Stimulated activated CD4-positive, alpha-beta T cell treated with anti-CD3 and anti-CD28 coated beads, Interleukin-1b, Interleukin-23, amount 100 ng/mL, for 4 hours (primary cell): ENCODE measurements around the gene LRRC51.
"Not testable (repeated sequence)": the region's sequence is repeated elsewhere in the genome, so short reads cannot be mapped to it uniquely, and the experiment has no call there.

Source experiments
- DNase-seq, 2 donors: peaks; one replicate each; pipeline ENCODE4 v3.0.0-alpha.2; 2020; ENCODE audit warnings: low read depth in 2 of 2

The LRRC51 gene

DNA sequence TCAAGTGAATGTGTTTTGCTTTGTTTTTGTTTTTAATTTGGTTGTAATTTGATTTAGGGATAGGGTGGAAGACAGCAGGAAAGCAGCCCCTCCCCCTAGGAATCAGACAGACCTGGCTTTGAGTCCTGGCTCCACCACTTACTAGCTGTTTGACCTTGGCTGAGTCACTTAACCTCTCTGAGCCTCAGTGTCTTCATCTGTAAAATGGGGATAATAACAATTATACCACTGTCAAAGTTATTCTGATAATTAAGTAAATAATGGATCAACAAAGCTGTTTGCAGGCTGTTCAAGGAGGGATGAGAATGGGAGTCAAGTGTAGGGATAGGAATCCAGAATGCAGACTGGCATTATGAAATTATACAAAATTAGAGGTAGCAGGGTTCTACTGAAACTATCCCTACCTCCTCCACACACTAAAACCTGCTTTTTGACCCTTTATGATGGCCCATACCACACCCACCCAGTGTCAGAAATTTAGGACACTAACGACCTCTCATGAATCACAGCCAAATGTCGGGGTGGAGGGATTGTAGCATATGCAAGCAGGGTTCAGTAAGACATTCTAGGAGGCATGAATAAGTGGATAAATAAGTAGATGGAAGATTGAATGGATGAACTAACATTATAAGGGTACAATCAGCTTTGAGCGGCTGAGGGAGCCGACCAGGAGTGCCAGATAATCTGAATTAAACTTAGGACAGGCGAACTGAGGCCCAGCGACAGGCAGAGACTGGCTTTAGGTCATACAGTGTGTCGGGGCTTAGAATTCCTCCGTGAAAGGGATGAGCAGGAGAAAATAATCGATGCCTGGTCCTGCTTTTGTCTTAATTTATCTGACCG is 30.9 kb downstream of the LRRC51 start:
- DNase-seq: no peak

DNA sequence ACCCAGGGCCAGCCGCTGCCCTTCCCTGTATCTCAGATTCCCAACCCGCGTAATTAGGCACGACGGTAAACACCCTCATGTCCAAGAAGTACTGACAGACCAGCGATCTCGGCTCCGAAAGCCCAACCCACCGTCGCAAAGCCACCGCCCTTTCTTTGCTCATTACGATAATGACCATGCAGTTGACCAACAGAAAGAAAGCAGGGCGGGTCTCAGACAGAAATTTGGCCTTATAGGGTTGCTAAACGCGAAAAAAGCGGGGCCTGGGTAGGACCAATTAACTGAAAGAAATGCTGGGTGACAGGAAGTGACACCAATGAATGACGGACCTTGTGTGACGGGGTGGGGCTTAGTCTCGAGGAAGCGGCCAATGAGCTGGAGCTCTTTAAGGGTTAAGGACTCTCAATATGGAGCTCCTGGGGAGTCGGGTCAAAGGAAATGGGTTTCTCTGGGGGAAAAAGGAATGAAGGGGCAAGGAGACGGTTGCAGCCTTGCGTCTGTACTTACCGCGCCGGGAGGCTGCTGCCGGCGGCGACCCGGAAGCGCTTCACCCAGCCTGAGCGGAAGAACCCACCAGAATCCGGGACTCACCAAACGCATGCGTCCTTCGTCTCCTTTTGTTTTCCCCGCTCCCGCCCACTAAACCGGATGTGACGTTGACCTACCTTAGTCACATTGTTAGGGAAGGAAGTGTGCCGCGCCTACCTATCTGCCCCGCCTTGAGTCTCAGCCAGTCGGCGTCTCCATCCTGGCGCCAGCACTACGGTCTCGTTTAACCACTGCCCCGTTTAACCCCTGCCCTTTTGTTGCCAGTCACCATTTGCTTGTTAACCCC is 31.7 kb downstream of the LRRC51 start, which contains the start of gene ANAPC15:
TSS of gene ANAPC15 (minus strand) at position 553 of the 835 bp plus-strand sequence. CDS start 1,419 bp downstream, outside the sequence.
- peak; percentile 92 to 97 for DNase-seq

DNA sequence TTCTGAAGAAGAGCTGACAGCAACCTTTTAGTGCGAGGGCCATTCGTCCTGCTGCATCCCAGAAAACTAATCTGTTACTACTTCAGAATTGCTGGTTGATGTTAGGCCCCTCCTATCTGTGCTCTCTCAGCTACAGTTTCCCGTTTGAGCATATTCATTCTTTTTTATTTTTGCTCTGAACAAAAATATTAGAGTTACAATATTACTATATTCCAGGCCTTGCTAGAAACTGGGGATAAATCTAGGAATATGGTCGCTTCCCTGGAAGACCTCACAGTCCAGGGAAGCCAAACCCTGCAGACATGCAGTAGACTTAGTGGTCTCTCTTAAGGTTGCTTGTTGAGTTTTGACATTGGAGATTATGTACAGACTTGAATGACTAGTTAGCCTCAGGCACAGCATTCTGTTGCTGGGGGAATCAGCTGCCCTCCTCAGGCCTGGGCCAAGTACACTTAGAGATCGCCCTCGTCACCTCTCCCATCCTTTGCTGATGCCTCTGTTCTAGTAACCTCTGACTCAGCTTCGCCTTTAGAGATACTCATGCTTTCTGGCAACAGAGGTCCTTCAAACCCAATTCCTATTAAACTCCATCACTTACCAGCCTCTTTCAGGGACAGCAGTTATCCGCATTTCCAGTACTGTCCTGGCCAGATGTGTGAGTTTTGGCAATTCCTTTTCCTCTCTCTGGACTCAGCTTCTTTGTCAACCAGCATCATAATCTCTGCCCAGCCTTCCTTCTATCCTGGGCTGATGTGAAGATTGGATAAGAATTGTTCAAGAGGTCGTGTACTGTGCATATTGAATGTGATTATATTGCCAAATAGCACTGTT is 32.5 kb downstream of the LRRC51 start:
- DNase-seq: no peak

DNA sequence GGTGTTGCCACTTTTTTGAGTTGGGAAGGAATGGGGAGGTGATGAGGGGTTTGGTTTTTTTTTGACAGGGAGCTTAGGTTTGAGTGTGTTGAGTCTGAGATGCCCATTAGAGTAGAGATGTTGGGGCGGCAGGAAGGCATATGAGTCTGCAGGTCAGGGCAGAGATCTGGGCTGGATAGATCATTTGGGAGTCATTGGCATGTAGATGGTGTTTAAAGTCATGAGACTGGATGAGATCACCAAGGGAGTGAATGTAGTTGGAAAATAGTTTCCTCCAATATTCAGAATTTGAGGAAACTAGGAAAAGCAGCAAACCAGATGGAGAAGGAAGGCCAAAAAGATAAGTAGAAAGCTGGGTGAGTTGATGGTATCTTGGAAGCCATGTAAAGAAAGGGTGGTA is 33.9 kb downstream of the LRRC51 start:
- DNase-seq: no peak

DNA sequence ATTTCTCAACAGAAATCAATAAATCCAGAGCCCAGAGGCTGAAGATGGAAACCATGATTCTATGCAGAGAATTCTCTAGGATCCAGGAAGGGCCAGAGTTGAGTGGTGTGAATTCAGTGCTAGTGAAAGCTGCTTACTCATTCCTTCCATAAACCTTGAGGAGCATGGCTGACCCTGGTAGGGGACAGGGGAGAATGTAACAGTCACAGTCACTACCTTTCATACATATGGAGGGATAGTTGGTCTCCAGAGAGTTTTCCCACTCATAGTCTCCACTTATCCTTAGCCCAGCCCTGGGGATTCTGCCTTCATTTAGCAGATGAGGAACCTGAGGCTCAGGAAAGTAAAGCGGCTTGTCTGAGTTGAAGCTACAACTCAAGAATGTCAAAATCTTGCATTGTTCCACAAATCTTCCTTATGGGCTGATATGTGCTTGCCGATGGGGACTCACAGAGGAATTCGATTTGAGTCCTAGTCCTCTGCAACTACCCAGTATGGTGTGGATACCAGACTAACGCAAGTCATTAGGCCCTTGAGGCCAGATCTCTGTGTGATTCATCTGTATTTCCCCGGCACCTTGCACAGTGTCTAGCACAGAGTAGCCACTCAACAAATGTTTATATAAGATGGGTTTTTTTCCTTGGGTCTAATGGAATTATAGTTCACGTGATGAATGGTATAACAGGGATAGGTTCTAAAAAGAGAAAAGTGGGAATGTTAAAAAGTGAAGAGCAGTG is 35.5 kb downstream of the LRRC51 start:
- no peak for DNase-seq

DNA sequence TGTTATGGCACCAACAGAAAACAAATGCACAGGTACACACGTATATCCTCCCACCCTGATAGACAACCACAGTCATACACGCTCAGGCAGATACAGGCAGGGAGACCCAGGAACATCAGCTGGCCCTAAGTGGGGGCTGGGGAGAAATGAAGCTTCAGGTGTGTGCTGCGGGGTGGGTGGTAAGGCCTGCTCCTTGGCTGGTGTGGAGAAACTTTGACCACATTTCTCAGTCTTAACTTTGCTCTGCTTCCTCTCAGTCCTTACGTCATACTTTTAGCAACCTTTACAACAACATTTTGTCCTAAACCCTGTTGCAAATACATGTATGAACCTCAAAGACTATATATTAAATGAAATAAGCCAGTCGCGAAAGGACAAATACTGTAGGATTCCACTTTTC is 38.5 kb downstream of the LRRC51 start:
- no peak for DNase-seq

DNA sequence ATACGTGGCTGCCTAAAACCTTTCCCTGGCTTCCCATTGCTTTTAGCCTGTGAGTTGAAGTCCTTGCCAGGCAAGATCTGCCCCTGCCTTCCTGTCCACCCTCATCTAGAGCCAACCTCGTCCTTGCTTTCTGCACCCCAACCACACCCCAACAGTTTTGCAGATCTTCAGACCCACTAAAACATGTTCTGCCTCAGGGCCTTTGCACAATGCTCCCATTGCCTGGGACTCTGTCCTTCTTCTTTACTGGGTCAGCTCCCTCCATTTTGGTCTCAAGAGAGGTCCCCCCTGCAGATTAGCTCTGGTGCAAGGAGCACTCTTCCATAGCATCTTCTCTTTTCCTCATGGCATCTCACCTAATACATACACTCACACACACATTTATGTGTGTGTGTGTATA is 40.3 kb downstream of the LRRC51 start:
- no peak for DNase-seq

DNA sequence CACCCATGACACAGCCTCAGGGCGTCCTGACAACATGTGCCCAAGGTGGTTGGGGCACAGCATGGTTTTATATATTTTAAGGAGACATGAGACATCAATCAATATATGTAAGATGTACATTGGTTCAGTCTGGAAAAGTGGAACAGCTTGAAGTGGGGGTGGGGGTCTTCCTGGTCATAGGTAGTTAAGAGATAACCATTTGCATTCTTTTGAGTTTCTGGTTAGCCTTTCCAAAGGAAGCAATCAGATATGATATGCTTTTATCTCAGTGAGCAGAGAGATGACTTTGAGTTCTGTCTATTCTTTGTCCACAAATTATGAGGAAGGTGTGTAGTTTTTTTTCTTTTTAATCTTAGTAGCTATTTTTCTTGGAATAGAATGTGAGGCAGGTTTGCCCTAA is 42.0 kb downstream of the LRRC51 start:
- no peak for DNase-seq

DNA sequence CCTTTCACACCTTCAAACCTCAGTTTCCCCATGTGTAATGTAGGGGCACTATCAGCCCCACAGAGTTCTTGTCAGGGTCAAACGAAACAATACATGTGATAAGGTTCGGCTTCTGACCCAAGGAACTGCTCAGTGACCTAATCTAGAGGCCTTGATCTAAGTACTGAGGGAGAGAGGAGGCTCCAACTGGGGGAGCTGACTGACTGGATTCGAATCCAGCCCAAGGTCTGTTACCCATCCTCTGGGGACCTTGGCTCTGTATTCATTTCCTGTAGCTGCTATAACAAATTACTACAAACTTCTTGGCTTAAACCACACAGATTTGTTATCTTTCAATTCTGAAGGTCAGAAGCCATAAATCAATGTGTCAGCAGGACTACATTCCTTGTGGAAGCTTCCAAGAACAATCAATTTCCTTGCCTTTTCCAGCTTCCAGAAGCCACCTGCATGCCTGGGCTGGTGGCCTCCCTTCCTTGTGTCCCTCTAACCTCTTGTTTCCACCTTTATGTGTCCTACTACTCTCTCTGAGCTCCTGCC is 42.5 kb downstream of the LRRC51 start:
- no peak for DNase-seq

DNA sequence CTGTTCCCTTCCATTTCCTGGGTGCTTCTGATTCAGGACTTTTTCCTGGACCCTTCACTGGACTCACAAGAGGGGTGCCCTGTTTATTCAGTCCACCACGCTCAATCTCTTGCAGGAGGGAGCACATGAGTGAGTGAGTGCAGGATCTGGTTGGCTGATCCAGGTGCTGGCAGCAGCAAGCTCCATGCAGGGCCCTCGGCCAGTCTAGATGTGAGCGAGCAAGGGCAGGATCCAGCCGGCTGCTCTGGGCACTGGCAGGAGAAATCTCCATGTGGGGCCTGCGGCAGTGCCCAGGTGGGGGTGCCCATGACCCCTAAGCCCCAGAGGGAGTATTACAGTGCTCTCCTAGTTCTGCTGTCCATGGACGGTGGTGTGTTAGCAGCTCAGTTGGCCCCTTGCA is 43.4 kb downstream of the LRRC51 start:
- no peak for DNase-seq

DNA sequence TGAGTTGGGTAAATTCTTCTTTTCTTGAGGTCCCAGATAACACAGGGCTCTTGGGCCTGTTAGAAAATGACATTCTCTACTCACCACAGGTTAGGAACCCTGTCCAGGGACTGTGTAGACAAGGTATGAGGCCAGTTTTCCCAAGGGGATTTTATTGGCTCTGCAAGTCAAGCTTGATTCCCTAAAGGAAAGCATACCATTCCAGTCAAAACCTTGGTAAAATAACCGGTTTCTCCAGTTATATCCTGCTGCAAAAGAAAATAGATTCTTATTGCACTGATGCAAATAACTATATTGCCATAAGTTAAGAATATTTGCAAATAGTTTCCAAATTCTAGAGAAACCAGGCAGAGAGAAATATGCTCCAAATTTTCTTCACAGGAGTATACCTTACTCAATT is 45.3 kb downstream of the LRRC51 start:
- no peak for DNase-seq

DNA sequence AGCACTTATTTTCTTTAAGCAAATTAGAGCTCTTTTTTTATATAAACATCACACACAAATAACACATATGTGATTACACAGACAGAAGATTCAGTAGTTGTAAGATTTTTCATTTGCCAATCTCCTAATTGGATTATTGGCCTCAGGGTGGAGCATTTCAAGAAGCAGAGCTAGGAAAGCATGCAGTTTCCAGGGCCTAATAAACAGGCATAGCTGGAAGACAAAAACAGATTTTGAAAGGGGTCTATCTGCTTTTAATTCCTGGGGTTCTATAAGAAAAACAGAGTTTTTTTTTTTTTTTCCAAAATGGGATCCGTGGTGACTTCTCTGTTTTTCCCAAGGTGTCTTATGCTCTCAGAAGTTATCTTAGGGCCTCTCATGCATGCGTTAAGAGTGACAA is 47.3 kb downstream of the LRRC51 start:
- no peak for DNase-seq

DNA sequence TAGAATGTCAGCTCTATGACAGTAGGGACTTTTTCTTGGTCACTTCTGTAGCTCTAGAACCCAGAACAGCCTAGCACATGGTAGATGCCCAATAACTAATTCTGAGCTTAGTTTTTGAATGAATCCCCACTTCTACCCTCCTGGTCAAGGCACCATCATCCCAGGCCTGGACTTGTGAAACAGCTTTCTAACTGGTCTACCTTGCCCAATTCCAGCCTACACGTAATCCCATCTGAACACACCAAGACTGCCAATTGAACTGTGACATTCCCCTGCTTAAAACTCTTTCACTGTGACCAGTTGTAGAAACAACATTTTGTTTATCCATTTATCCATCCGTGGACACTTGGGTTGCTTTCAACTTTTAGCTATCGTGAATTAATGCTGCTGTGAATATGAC is 48.7 kb downstream of the LRRC51 start:
- DNase-seq: no peak

DNA sequence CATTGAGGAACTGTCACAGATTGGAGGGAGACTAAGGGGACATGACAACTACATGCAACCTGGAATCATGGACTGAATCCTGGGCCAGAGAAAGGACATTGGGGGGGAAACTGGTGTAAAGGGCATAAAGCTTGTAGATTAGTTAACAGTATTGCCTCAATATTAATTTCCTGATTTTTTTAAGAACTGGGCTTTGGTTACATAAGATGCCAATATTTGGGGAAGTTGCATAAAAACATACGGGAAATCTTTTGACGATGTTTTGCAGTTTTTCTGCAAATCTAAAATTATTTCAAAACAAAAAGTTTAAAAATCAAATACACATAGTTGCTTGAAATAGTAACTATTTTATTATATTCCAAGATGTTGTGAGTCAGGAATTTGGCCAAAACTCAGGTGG is 52.0 kb downstream of the LRRC51 start:
- DNase-seq: no peak

DNA sequence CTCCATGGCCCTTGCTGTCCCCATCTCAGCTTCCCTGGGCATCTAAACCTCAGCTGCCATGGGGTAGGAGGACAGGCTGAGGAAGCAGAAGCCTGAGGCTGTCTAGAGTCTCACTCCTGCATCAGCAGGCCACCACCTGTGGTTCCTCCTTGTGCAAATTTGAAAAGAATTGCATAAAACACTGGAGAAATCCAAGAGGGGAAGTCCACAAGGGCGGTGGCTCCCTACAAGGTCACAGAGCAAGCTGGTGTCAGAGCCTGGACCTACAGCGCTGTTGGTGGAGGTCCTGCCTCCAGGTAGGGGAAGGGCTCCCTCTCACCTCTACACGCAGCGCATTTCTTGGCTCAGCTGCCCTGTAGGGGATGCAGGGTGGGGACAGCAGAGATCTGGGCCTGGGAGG is 54.8 kb downstream of the LRRC51 start, which contains the start of gene FOLR3:
TSS of gene FOLR3 (plus strand) at position 253 of the 400 bp plus-strand sequence. CDS start 228 bp downstream, outside the sequence.
- DNase-seq: not testable (repeated sequence)

DNA sequence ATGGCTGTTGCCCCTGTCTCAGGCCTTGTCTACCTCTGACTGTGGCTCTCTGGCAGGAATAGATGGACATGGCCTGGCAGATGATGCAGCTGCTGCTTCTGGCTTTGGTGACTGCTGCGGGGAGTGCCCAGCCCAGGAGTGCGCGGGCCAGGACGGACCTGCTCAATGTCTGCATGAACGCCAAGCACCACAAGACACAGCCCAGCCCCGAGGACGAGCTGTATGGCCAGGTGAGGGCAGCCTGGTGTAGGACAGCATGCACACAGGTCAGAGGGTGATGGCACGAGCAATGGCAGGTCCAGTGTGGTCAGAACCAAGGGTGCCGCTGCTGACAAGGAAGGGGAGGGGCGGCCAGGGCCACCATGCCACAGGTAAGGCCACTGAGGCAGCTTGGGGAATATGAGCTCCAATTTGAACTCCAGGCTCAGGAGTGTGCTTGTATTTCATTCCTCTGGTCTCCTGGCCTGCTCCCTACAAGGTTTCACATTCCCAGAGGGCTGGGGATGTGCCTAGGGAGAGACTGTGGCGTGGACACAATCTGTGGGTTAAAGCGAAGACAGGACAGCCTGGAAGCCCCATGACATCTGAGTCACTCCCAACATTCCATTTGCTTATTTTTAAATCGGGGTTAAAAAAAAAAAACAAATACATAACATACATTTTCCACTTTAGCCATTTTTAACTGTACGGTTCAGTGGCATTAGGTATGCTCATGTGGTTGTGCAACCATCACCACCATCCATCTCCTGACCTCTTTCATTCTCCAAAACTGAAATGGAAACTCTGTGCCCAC is 55.4 kb downstream of the LRRC51 start:
- DNase-seq: no peak

DNA sequence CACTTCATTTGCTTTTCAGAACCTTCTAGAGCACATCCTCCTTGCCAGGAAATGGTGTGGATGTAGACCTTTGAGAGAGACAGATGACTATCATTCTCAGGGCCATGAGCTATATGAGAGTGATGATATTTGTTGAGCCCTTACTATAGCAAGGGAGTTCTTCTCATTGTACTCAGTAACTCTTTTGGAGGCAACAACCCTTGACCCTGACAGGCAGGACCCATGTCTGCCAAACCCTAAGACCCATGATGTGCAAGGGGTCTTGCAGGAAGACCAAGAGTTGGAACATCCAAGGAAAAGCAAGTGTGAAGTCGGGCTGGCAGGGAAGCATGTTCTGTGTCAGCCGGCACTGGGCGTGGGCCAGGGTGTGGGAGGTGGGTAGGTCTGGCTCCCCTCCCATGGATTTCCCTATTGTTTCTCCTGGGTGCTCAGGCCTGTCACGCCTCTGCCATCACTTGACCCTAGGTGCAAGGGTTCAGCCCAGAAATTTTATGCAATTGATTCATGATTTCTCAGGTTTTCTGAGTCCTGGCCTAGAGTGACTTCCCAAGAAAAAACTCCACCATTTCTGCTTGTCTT is 56.1 kb downstream of the LRRC51 start:
- no peak for DNase-seq

DNA sequence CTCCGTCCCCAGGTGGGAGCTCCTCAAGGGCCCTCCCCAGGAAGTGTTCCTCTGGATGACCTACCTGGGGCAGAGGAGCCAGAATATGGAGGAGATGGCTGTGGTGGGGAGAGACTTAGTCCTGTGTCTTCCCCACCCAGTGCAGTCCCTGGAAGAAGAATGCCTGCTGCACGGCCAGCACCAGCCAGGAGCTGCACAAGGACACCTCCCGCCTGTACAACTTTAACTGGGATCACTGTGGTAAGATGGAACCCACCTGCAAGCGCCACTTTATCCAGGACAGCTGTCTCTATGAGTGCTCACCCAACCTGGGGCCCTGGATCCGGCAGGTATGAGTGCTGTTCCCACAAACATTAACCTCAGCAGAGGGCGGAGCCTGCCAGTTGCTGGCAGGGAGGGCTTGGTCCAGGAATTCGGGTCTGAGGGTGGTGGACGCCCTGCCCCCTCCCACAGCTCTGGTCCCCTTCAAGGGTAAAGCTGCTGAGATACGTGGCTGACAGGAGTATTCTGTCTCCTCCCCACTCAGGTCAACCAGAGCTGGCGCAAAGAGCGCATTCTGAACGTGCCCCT is 58.3 kb downstream of the LRRC51 start:
- no peak for DNase-seq

DNA sequence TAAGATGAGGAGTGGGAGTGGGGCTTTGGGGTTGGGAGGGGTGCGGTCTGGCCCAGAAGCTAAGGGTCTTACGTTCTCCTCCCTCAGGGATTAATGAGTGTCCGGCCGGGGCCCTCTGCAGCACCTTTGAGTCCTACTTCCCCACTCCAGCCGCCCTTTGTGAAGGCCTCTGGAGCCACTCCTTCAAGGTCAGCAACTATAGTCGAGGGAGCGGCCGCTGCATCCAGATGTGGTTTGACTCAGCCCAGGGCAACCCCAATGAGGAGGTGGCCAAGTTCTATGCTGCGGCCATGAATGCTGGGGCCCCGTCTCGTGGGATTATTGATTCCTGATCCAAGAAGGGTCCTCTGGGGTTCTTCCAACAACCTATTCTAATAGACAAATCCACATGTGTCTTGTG is 58.9 kb downstream of the LRRC51 start:
- no peak for DNase-seq
